ENCODE measurements around the gene ARID1B.

ARID1B gene

DNA sequence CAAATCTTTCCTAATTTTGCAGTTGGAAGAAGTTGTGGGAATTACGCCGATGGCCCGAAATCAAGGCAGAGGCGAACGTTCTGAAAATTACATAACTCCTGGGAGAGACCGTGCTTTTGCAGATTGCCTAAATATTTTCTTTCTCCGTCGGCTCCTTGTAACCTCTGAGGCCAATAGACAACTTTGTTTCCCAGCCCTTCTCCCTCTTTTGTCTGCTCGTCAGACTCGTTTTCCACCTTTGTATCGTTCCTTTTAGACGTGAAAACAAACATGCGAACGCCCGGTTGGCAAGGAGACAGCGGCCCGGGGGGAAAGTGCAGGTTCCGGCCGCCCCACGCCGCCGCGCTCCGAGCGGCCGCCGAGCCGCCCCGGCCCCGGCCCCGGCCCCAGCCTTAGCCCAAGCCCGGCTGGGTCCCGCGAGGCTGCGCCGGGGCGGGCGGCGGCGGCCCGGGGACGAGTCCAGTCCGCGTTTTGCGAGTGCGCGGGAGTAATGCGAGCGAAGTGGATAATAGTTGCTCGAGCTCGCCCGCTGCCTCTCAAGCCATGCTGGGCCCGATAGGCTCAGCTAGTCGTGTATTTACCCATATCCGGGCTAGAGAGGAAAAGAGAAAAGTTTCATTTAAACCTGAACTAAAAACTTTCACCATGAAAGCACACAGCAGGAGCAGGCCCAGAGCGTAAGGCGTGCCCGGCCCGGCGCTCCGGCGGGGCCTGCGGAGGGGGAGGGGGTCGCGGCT, at the start of gene ARID1B:
Gene ARID1B, plus strand, starts transcription at position 539 of the 737 bp plus-strand sequence. CDS start 303 bp downstream, outside the sequence.
- DNase-seq: peak; percentile 70

DNA sequence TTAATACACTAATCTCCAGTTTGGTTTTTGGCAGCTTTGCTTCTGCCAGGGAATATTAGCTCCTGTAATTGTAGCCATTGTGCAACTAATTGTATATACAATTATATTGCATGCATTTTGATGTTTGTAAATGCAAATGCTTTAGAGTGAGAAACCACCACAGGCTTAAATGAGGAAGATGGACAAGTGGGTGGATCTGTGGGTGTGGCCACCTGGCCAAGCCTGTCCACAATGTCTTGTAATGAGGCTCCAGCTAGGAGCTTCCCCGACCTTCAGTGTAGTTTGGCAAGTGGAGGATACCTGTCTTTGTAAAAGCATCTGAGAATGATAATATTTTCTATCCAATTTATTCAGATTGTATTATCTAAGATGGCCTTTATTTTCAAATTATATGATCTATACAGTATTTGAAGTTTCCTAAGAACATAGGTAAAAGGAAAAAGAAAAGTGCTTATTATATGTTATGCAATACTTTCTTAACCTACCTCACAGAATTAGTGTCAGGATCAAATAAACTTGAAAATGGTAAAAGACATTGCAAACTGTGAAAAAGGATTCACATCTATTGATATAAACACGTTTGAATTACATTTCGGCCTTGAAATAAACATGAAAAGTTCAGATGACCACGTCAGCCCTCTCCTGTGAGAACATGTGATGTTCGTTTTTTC, 49.3 kb upstream of the ARID1B start:
- no peak for DNase-seq

DNA sequence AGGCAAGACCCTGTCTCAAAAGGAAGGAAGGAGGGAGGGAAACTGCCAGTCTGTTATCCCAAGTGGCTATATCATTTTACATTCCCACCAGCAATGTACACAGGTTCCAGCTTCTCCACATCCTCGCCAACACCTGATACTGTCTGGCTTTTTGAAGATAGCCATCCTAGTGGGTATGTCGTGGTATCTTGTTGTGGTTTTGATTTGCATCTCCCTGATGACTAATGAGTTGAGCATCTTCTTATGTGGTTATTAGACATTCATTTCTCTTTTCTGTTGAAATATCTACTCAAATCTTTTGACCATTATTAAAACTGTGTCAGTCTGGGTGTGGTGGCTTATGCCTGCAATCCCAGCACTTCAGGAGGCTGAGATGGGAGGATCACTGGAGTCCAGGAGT, 47.9 kb upstream of the ARID1B start:
- DNase-seq: no peak

DNA sequence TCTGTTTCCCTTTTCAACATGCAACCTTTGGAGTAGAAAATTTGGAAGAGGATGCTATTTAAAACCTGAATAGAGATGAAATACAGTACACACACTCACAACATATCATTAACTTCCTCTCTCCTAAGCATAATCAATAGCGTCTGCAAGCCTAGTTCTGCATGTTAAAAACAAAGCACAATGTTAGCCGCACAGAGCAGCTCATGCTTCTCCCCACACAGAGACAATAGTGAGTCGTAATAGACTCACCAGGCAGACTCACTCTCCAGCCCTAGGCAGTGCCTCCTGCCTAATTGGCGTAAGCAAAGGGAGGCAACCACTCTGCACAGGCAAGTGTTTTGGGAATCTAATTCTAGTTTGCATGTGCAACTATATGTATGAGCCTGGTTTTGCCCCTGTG, 45.8 kb upstream of the ARID1B start:
- no peak for DNase-seq

DNA sequence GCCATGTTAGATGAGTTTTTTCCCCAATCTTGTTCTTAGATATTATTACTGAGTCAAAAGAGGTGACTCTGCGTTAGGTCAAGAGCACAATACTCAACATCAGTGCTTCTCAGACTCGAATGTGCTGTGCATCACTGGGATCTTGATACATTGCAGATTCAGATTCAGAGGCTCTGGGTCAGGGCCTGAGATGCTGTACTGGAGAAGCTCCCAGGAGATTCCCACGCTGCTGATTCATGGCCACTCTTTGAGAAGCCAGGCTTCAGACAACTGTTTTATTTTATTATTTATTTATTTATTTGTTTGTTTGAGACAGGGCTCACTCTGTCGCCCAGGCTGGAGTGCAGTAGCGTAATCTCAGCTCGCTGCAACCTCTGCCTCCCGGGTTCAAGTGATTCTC, 41.4 kb upstream of the ARID1B start:
- DNase-seq: no peak

DNA sequence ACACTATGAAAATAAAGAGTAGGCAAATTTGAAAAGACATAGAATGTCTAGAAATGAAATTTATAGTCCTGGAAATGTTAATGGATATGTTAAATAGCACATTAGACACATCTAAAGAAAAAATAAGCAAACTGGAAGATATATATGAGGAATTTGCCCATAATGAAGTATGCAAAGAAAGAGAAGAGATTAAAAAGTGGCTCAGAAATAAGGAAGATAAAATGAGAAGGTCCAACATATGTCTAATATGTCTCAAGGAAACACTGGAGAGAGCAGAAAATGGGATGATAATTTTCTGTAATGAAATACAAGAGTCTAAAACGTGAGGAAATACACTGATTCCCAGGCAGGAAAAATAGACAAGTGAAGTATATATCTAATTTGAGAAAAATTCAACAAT, 36.6 kb upstream of the ARID1B start:
- DNase-seq: no peak

DNA sequence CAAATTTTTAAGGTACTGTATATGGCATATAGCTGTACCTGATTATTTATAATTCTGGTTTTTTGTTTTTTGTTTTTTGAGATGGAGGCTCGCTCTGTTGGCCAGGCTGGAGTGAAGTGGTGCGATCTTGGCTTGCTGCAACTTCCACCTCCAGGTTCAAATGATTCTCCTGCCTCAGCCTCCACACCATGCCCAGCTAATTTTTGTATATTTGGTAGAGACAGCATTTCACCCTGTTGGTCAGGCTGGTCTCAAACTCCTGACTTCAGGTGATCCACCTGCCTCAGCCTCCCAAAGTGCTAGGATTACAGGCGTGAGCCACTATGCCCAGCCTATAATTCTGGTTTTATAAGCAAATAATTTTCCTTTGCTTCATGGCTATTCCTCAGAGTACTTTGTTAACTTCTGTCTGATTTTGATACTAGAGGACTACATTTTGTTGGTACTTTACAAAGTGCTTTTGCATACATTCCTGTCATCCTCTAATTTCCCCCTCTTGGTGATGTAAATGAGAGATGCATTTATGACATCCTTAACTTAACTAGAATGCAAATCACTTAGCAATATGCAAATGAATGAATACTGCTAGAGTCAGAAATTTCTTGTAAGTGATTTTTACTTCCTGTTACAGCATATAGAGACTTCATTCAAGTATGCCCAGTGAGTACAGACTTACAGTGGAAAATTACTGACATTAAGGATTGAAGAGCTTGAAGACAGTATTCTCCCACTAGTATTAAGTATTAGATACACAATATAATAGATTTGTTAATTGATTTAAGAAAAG, 35.7 kb upstream of the ARID1B start:
- no peak for DNase-seq

DNA sequence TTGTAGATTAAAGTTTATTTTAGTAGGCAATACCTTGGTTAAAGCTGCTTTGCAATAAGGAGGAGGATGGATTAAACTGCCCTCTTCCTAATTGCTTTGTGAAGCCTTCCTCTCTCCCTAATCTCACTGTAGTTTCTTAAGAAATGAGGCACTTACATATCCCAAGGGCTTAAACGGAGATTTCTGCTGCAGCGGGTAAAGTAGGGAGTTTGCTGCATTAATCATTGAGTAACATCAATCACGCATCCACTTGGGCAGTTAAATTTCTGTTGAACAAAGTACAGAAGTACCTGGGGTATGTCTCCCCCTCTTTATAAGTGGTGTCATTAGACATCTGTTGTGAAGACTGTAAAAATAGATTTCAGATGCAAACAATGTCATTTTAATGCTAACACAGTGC, 29.5 kb upstream of the ARID1B start:
- DNase-seq: no peak

DNA sequence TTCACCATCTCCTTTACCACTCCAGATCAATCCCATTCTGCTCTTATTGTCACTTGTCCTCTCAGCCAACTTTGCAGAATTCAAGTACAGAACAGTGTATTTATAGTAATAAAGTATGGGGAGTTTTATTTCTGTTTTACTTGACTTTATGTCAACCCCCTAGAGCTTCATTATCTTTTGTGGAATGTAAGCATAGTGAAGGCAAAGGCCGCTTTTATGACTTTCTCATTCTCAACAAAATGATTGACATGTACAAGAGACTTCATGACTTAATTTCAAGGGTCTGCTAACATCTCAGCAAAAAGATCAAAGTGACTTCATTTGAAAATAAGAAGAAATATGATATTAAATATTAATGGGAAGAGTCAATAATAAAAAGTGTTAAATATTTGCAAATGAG, 28.7 kb upstream of the ARID1B start:
- no peak for DNase-seq

DNA sequence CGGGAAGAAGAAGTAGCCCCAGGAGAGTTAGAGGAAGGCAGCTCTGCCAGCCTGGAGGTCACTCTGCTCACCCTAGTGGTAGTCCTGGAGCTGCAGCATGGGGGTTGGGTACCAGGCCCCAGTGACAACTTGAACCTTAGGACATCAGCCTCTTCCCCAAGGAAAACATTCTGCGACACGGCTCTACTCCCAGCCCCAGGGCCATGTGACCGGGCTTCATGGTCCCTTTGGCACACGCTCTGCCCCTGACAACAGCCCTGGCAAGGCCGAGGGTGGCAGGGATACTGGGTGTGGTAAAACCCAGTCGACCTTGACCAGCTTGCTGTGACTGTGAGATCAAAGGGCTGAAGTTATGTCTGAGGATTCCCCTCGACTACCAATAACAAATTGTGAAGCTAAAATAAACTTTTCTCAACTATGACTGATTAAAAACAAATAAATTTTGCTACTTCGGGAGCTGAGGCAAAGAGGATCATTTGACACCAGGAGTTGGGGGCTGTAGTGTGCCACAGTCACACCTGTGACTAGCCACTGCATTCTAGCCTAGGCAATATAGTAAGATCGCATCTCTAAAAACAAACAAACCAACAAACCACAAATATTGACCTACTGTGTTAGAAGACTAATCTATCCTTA, 24.4 kb upstream of the ARID1B start:
- no peak for DNase-seq

DNA sequence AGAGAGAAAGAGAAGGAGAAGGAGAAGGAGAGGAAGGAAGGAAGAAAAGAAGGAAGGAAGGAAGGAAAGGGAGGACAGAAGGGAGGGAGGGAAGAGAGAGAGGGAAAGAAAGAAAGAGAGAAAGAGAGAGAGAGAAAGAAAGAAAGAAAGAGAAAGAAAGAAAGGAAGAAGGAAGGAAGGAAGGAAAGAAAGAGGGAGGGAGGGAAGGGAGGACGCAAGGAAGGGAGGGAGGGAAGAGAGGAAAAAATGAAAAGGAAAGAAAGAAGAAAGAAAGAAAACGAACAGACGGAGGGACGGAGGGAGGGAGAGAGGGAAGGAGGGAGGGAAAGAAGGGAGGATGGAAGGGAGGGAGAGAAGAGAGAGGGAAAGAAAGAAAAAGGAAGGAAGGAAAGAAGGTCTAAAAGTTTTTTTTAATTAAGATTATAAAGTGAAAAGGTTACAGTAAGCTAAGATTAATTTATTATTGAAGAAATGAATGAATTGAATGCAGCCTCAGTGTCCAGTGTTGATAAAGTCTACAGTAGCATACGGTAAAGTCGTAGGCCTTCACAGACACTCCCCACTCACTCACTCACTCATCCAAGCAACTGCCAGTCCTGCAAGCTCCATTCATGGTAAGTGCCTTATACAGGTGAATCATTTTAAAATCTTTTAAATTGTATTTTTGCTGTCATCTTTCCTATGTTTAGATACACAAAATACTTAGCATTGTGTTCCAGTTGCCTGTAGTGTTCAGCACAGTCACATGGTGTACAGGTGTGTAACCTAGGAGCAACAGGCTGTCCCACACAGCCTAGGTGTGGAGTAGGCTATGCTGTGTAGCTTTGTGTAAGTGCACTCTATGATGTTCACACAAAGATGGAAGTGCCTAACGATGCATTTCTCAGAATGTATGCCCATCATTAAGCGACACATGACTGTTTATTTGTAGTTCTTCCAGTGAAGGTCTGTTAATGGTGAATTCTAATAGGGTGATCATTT, 20.3 kb upstream of the ARID1B start:
- DNase-seq: no peak

DNA sequence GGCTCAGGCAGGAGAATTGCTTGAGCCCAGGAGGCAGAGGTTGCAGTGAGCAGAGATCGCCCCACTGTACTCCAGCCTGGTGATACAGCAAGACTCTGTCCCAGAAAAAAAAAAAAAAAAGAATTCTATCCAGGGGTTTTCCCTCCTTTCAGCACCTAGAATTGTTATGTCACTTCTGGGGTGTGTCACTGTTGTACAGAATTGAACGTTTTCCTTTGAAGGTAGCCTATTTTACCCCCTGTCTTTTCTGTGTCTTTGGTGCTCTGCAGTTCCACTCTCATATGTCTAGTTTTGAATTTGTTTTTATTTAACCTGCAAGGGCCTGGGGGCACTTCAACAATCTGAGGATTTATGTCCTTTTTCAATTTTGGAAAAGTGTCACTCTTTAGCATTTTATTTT, 19.3 kb upstream of the ARID1B start:
- DNase-seq: no peak

DNA sequence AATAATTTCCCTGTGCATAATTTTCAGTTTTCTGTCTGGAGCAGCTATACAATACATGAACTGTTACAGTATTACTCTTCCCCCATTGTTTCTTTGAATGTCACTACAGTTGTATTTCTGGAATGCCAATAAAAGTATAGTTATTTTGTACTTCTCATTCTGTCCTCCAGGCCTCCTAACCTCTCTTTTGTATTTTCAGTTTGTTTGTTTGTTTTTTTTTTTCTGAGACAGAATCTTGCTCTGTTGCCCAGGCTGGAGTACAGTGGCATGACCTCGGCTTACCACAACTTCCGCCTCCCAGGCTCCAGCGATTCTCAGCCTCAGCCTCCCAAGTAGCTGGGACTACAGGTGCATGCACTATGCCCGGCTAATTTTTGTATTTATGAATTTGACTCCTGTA, 16.8 kb upstream of the ARID1B start:
- DNase-seq: no peak

DNA sequence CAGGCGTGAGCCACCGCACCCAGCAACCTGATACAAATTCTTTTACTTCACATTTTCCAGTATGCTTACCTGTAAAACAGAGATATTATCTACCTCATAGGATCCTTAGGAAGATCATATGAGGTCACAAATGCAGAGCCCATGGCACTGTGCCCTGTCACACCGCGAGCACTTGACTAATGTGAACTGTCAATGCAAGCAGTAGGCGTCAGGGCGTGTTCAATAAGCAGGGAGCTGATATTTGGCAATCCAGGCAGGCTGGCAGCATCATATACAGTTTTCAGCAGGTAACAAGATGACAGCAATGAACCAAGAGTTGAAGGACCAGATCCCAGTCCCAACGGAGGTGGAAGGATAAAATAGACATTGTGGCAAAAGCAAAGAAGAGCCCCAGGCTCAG, 14.6 kb upstream of the ARID1B start:
- no peak for DNase-seq

DNA sequence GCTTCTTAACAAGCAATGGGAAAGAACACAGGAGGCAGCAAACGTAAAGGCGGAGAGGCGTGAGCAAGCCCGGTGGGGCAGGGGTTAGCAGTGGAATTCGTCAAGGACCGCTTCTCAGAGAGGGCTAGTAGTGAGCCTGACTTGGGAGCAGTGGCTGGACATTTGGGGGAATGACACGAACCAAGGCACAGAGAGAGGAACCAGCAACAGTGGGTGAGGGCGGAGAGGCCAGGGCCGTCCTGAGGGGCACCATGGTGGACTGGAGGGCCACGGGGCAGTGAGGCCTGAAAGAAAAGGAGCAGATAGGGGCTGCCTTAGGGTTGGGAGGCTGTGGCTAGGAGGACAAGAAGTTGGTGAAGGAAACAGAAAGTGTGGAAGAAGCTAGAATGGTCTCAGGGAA, 12.1 kb upstream of the ARID1B start:
- no peak for DNase-seq

DNA sequence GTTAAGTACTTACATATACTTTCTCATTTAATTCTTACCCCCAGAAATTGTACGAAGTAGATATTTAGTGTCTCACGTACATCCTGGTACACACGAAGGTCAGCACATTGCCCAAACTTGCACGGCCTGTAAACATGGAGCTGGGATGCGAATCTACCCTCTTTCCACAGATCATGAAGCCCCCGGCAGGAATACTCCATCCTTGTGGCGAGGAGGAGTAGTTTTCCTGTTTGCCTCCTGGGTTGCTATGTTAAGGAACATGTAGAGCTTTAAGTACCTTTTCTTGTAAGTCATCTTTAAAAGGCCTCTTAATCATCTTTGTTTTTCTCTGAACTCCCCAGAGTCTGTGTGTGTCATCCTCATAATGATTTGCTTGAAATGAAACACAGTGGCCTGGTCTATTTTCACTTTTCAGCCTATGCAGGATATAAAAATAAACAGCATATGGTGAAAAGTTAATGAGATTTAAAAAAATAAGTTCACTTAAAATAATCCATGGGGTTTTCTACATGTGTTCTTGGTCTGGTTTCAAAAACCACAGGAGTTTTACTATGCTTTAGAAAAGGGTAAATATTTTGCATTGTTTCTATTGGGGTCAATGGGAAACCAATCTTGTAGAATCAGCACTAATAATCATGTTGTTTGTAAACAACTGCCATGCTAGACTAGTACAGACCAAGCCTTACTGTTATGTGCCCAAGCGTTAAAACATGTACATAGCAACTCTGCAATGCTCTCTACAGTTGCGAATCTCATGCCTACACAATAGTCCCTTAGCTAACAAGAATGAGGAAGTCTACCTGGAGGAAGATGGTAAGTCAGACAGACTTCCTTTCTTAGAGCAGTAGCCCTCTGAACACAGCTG, 9.3 kb upstream of the ARID1B start:
- DNase-seq: no peak

DNA sequence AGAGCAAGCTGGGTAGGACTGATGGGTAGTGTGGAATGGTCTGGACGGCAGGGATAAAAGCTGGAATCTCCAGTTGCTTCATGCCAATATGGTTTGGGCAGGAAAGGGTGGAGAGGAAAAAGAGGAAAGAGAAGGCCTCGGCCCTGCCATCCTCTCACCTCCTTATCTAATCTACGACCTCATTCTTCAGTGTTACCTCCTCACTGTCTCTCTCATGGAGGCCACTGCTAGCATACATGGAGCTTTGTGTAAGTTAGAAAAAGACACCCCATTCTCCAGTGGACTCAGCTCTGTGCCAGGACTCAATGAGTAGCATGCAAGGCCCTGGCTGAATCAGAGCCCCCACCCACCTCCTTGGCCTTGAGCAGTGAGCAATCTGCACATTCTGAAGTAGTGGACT, 6.1 kb upstream of the ARID1B start:
- DNase-seq: no peak

DNA sequence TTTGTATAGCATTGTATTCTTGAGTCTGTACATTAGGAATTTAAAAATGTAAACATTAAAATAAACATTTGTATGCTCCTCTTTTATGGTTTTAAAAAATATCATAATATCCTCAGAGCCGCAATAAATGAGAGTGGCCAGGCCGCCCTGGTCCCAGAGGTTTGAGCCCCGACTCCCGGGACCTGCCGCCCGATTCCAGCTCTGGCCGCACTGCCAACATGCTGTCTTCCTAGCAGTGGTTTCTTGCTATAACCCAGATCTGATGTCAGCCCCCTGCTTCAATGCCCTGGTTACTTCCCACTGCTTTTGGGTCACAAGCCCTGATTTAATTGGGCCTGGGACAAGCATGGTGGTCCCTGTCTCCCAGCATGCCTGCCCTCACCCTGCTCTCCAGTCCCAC, 5.4 kb upstream of the ARID1B start:
- DNase-seq: no peak

DNA sequence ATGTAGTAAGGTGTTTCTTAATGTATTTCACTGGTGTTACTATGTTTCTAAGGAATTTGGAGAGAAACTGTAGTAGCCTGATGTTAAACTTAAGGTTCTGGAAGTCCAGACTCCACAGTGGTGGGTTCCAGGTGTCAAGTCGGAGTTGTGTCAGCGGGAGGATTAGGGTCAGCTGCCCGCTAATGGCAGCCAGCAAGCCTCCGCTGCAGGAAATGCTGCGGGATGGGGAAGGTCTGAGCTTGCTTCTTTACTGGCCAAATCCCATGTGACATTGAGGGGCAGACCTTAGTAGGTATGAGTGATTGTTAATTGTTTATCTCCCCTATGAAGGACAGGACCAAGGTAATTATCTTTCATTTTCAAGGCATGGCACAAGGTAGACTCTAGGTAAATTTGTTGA, 3.7 kb upstream of the ARID1B start:
- DNase-seq: no peak

DNA sequence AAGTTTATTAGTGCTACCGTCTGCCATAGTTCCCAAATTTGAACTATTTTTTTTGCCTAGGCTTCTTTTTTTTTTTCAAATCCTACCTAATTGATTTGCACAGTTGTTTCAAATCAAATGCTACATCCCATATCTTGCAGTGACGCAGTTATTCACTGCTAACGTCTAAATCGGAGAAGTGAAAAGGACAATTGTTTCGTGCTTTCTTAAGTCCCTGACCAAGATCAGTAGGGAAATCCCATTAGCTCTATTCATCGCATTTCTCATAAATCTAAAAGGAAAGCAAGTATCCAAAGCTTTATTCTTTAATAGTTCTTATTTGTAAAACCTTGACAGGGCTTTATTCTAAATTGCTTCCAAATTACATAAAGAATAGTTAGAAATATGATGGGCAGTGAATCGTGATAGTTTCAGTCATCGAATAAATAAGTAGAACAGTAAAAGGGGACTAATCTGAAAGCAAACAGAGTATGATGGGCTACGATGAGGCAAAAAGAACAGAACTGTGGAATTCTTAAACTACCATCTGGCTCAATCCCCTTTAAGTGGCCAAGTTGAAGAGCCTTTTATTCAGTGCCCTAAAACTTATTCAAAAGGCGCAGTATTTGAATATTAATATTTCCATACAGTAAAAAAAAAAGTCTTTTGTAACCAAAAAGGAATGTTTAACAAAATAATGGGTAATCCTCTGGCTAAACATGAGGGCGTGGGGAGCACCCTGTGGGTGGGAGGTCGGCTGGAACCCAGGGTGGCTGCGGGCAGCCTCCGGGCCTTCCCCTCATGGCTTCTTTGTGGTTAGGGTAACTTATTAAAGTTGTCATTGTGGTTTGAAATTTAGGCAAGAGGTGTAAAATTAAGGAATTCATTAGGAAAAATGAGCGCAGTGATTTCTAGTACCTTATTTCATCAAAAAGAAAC, 3.0 kb upstream of the ARID1B start:
- no peak for DNase-seq

Data from activated CD4-positive, alpha-beta T cell treated with anti-CD3 and anti-CD28 coated beads, Interleukin-2, amount 50 U/mL, for 16 hours (primary cell).